AG08396 (cell line): Measurements from ENCODE around the gene FOXL1.

ENCODE experiments used
- DNase-seq: peaks from one replicate; pipeline ENCODE4 v3.0.0; 2012; ENCODE audit warnings: low spot score, mixed read lengths

FOXL1 gene

DNA sequence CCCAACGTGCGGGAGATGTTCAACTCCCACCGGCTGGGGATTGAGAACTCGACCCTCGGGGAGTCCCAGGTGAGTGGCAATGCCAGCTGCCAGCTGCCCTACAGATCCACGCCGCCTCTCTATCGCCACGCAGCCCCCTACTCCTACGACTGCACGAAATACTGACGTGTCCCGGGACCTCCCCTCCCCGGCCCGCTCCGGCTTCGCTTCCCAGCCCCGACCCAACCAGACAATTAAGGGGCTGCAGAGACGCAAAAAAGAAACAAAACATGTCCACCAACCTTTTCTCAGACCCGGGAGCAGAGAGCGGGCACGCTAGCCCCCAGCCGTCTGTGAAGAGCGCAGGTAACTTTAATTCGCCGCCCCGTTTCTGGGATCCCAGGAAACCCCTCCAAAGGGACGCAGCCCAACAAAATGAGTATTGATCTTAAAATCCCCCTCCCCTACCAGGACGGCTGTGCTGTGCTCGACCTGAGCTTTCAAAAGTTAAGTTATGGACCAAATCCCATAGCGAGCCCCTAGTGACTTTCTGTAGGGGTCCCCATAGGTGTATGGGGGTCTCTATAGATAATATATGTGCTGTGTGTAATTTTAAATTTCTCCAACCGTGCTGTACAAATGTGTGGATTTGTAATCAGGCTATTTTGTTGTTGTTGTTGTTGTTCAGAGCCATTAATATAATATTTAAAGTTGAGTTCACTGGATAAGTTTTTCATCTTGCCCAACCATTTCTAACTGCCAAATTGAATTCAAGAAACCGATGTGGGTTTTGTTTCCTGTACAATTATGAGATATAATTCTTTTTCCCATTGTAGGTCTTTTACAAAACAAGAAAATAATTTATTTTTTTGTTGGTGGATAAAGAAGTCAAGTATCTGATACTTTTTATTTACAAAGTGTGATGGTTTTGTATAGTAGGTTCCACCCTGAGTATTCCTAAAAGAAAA is 9.4 kb upstream of the FOXL1 start:
- no peak for DNase-seq

DNA sequence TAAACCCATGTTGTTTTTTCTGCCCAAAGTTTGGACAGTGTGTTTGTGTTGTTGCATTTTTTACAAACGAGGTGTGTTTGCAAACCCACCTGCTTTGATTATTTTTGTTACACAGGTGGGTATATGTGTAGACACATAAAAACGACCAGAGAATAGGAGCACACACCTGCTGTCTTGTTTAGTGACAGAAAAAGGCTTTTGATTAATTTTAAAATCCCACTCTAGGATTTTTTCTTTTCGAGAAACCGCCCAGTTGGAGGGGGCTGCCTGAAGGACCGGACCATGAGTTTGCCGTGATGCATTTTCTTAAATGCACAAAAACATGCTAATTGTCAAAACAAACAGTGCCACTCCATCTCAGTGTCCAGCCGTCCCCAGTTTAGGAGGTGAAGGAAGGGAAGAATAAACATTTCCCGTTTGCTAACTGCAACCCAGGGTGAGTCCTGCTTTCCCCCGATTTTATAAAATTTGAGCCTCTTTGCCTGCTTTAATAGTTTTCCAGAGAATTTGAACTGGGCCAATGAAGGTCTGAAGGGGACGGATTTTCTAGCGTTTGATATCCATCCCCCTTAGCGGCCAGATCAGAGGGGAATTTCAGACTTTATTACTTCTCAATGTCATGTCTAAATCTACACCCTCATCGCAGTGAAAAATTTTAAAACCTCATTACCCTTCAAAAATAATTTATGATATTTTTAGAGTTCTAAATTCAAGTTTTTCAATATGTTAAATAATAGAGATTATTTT is 8.5 kb upstream of the FOXL1 start:
- DNase-seq, result no peak

DNA sequence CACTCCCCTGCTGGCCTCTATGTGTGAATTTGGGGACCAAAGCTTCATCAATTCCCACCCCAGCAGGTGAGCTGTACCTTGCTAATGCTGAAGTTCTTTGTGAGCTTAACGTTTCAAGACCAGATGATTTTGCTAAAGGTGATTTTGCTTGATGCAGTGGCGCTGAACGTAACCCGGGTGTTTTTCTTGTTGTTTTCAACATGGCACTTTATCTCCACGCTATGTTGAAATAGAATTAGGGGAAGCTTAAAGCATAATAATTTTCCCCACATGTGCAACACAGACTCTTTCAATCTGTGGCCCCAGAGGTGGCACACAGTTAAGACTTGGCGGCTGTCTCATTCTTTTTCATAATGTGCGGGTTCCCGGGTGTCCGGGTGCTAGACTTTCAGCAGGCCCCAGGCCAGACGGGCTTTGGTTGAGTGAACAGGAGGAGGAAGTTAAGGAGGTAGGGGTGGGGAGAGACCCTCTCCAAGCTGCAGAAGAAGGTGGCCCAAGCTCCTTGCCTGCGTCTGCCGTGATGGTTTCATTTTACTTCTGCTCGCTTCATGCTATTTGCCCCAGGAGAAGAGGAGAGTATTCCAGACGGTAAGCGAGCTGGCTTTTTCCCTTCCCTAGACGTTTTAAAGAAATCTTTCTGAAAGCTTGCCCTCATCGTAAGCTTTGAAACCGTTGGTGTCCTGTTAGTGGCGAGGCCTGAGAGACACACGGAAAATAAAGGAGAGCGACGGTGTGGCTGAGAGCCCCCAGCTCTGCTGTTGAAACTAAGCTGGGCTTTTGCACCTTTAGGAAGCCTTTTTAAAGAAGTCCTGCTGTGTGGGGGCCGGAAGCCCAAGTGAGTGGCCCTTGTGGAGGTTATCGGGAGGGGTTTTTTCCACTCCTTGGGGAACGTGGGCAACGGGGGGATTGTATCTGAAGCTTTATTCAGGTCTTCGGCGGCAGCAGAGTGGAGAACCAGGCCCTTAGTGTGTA is 7.5 kb upstream of the FOXL1 start:
- no peak for DNase-seq

DNA sequence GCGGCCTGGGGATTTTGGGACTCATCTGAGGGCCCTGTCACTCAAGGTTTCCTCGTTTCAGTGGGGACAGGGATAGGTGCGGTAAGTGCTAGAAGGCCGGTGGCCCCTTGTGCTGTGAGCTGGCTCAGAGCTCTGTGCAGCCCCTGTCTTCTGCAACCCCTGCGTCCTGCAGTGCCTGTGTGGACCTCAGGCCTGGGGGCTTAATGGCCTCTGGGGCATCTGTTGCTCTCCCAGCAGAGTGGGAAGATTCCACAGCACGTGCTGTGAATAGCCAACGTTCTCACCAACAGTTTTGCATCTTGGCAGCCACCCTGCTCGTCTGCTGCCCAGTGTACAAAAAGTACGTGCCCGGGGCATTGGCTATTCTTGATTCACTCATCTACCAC is 6.8 kb upstream of the FOXL1 start:
- DNase-seq, result no peak

DNA sequence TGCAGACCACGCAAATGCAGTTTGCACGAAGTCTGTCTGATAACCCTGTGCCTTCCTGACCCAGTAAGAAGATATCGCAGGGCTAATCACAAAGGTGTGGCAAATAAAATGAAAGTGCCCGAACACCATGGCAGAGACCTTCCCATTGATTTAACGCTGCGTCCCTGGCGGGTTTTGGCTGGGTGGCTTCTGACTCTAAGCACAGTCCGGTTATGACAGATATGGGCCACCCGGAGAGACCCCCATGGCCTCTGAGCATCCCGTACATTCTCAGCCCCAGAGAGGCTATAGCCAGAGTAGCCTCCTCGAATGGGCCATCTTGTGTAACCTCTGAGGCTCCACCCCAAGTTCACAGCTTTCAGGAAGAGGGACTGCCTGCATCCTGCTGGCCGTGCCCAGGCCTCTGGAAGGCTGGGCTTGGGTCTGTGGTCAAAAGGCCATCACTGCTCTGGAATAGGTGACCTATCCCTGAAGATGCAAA is 6.3 kb upstream of the FOXL1 start:
- DNase-seq, result no peak

DNA sequence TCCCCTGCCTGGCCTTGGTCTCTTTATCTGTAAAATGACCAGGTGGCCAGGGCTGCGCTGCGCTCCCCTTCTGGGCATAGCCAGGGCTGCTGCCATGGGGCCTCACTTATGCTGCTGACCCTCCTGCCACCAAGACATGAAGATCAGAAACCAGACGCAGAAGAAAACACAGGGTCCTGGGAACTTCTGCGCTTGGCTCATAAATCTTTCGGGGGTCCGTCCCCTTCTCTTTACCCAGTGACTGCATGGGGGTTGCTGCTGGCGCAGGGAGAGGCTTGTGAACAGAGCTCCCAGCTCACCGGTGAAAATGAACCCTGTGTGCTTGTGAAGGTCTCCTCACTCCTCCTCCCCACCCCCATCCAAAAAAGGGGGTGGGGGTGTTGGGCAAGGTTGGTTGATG is 5.7 kb upstream of the FOXL1 start:
- no peak for DNase-seq

DNA sequence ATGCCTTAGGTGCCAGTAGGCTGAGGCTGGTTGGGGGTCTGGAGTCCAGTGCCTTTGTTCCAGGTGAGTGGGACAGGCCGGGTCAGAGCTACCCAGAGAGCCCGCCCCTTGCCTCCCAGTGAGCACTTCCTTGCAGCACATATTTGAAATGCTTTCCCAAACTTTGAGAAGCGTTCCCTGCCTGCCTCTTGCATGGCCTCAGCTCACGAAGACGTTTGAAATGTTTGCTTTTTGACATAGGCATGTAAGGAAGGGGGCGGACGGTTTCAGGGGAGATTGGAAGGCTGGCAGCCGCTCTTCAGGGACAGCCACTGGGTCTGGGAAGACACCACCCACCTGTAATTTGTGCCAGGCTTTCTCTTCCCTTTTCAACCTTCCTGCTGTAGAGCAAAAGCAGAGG is 5.1 kb upstream of the FOXL1 start:
- no peak for DNase-seq

DNA sequence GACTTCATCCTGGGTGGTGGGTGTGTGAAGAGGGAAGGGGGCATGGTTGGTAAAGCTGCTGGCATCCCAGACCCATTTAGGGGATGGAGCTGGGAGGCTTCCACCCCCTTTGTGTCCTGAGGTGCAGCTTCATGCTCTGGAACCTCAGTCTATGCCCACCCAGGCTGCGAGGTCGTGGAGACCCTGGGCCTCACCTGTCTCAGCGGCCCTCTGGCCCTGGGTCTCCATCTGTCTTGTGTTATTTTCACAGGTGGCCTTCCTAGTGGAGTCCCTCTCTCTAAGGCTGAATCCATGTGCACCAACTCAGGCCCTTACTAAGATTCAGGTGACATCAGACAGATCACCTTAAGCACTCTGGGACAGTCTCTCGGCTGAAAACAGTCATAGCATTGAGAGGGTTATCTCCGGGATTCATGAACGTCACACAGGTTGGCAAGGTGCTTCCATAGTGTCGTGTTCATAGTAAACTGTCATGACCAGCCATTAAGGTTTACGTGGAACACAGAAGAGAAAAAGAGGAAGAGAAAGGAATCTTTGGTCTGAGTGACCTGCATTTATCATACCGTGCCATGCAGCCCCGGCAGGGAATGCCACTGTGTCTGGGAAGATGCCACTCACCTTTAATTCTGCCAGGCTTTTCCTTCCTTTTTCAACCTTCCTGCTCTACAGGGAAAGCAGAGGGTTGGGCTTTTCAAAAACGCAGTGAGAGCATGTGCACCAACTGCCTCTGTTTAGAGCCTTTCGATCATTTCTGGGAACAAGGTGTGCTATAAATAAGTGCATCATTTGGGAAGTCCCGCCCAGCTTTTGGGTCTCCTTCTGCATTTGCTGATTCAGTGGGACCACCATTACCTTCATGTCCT is 4.5 kb upstream of the FOXL1 start:
- no peak for DNase-seq

DNA sequence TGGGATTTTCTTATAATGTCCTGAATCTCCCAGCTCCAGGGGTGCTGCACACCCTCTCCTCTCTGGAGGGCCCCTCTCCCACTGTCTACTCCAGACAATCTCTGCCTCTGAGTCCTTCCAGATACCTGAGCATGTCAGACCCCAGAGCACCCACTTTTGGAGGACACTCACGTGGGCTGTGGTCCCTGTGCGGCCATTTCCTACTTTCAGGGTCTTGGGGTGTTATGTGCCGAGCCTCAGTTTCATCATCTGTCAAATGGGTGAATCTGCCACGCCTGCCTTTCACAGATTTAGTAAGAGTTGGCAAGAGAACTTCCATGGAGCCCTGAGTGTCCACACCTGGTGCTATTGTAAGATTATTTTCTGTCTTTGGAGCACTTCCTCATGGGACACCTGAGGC is 3.7 kb upstream of the FOXL1 start:
- no peak for DNase-seq

DNA sequence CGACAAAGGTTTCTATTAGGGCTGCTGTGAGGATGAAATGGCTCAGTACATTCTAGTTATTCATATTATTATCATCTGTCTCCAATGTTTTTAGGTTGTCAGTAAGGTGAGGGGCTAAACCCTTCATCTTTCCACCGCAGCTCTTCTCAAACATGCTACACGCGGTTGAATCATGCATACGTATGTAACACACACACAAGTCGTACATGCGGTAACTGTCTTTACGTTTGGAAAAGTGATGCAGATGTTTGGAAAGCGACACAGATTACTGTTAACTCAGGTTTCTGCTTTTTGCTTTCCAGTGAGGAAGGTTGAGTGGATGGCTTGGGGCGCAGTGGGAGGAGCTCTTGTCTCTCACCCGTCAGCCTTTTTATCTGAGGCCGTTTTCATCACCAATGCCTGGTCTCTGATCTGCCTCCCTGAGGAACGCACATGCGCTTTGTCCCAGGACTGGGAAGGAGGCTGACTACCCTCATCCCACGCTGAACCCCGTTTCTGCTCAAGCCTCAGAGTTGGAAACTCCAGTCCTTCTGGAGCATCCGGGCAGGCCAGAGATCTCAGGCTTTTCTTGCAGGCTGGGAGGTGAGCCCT is 3.2 kb upstream of the FOXL1 start:
- no peak for DNase-seq

DNA sequence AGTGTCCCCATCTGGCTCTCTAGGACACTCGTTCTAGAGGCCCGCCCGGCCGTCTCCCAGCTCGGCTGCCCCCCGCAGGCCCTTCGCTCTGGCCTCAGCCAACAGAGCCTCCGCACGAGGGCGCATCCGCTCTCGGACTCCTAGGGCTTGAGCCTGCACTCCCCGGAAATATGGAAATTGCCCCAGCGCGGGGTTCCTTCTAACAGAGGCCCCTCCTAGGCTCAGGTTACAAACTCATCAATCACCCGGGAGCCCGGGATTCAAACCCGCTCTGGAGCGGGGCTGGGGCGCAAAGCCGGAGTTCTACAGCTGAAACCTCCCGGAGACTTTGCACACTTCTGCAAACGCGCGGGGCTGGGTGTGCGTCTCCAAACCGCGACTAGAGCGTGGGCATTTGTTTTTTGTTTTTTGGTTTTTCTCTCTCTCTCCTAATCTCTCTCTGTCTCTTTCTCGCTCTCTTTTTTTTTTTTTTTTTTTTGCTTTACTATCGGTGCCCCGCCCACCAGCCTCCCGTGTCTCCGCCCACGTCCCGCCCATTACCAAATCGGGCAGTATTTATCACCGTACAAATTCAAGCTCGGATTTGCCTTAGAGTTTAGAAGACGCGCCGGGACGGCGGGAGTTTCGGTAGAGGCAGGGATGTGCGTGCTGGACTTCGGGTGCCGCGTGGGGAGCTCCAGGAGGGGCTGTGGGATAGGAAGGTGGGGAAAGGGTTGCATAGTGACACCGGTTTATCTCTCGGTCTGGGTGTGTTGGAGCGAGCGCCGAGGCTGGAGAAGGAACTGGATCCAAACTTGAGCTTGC is 2.4 kb upstream of the FOXL1 start:
- peak; percentile 90 for DNase-seq

DNA sequence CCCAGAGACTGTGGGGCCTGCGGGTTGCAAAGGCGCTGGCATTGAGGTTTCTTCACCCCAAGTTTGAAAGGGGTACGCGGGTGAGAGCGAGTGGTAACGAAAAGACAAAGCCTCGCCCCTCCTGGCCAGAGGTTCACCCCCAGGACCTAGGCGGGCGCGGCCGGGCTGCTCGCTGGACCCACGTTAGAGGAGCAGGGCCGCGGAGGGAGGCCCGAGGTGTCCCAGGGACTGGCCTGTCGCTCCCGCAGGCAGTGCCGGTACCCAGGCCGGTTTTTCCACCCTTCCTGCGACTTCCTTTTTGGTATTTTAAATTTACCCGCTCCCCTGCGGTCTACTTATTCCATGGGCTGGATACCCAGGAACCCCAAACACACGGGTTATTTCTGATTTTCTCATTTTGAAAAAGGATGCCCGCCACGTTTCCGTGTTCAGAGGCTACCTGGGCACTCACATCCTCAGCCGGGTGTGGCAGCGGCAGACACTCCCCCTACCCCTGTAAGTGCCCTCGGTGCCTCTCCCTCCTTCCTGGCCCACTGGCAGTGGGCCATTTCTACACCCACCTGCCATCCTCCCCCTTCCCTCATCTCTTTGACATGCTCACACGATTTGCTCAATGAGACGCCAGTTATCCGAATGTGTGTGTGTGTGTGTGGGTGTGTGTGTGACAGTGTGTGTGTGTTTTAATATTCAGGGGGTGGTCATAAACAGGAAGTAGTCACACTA is 1.6 kb upstream of the FOXL1 start:
- peak; percentile 33 for DNase-seq

DNA sequence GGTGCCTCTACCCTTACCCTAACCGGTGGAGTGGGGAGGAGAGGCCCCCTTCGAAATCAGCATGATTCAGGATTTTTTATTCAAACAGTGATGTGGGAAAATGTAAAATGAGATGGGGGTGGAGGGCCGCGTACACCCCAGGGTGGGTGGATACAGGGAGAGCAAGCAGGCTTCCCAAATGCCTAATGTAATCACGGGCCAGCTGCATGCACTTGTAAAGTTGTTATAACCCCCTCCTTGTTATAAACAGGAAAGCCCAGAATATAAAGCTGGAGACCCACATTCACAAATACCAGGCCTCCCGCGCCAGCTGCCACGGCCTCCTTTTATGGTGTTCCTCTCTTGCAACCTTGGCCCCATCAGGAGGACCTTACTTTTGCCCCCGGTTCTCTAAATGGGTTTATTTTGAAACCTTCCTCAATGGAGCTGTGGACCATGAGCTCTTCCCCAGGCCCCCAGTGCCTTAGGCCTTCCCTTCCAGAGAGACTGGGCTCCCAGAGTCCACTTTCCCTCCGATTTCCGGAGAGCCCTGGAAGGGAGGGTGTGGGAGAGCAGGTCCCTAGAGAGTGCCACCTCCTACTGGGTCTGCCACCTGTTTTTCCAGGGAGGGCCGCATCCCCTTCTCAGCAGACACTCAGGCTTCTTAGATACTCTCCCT is 906 bp upstream of the FOXL1 start:
- peak; percentile 40 for DNase-seq

DNA sequence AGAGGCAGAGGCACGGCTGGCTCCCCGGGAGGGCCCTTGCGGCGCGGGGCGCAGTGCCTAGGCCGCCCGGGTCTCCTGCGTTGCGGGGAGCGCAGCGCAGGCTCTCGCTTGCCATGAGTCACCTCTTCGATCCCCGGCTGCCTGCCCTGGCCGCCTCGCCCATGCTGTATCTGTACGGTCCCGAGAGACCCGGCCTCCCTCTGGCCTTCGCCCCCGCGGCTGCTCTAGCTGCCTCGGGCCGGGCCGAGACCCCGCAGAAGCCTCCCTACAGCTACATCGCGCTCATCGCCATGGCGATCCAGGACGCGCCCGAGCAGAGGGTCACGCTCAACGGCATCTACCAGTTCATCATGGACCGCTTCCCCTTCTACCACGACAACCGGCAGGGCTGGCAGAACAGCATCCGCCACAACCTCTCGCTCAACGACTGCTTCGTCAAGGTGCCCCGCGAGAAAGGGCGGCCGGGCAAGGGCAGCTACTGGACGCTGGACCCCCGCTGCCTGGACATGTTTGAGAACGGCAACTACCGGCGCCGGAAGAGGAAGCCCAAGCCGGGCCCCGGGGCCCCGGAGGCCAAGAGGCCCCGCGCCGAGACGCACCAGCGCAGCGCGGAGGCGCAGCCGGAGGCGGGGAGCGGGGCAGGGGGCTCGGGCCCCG is 390 bp downstream of the FOXL1 start:
- peak; percentile 74 for DNase-seq

DNA sequence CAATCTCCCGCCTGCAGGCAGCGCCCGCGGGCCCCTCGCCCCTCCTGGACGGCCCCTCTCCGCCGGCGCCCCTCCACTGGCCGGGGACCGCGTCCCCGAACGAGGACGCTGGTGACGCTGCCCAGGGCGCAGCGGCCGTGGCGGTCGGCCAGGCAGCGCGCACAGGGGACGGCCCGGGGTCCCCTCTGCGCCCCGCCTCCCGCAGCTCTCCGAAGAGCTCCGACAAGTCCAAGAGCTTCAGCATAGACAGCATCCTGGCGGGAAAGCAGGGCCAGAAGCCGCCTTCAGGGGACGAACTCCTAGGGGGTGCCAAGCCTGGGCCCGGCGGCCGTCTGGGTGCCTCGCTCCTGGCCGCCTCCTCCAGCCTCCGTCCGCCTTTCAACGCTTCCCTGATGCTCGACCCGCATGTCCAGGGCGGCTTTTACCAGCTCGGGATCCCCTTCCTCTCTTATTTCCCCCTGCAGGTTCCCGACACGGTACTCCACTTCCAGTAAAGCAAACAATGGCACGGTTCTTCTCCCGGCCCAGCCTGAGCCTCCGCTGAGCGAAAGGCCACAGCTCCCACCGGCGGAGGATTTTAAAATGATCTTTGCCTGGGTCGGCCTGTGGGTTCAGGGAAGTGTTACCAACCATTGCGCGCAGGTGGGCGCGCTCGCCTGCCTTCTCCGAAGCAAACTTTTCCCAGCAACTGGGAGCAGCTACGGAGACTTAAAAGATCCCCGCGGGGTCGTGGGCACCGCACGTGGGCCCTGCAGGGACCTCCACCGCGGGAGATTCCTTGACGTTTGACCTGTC is 1.1 kb downstream of the FOXL1 start:
- DNase-seq, result no peak

DNA sequence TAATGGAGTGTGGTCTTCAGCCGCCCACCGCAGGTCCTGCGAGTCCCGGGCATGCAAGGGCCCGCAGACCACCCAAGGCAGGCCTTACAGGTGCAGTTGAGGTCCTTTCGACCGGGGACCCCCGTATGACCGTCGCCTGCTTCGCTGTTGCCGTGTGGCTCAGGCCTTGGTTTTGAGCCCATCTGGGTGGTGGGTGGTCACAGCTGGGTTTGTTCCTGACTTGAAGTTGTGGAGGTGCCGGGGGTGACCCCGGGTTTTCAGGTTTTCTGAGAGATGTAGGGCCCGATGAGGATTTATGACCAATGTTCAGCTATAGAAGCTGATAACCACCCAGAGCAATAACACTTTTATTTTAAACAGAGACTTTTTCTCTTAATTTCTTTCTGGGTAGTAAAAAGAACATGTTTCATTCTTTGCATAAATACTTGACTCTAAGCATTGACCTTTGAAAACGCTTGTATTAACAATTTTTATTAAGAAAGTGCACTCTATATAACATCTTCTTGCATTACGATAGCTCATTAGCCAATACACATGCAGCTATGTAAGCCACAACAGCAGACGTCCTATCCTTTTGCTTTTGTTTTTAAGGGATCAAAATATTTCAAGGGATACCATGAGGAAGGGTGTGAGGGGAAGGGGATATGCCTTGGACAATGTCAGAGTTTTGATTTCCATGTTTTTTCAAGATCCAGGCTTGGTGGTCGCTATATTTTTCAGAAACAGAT is 1.9 kb downstream of the FOXL1 start:
- no peak for DNase-seq

DNA sequence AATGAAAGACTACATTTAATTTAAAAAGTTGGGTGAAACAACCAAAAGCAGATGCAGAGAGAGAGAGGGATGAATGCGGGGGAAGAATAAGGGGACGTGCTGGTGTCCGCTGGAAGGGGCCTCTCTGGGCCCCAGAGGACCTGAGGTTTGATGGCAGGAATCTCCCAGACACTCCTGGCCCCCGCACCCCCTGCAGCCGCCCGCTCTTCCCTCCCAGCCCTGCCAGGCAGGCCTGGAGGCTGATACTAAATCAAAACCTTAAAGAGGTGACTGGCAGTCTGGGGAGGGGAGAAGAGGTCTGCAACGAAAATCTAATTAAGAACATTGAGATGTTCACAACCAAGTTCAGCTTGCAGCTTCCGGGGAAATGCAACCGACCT is 2.4 kb downstream of the FOXL1 start:
- DNase-seq, result no peak
